Neuronal stem cell (in vitro differentiated cells): ENCODE data around the gene GRAMD2A.

Source experiments
- DNase-seq: peaks from one replicate; pipeline ENCODE4 v3.0.0-alpha.2; 2013; ENCODE audit warnings: low spot score
- H2AFZ ChIP-seq: one replicate; pipeline ENCODE4 v1.6.1; 2013; ENCODE audit warnings: mild to moderate bottlenecking, low read length, inconsistent platforms
- H2AK5ac ChIP-seq: 2 replicates; pipeline ENCODE4 v1.6.1; 2013; ENCODE audit warnings: low read depth, mild to moderate bottlenecking, inconsistent platforms, low read length, moderate library complexity, mixed read lengths
- H2BK120ac ChIP-seq: 2 replicates; pipeline ENCODE4 v1.6.1; 2013; ENCODE audit warnings: low read depth, mild to moderate bottlenecking, inconsistent platforms, low read length, moderate library complexity, mixed read lengths
- H2BK12ac ChIP-seq: one replicate; pipeline ENCODE4 v1.6.1; 2013; ENCODE audit warnings: low read length, inconsistent platforms
- H2BK15ac ChIP-seq: 2 replicates; pipeline ENCODE4 v1.6.1; 2013; ENCODE audit warnings: mild to moderate bottlenecking, low read length, inconsistent platforms, mixed read lengths
- H2BK5ac ChIP-seq: one replicate; pipeline ENCODE4 v1.6.1; 2013; ENCODE audit warnings: inconsistent platforms, mild to moderate bottlenecking, low read length, moderate library complexity
- H3K14ac ChIP-seq: one replicate; pipeline ENCODE4 v1.6.1; 2013; ENCODE audit warnings: low read length, inconsistent platforms
- H3K18ac ChIP-seq: 2 replicates; pipeline ENCODE4 v1.6.1; 2013; ENCODE audit warnings: low read length, inconsistent platforms
- H3K23ac ChIP-seq: 2 replicates; pipeline ENCODE4 v1.6.1; 2013; ENCODE audit warnings: low read depth, mild to moderate bottlenecking, mixed read lengths, low read length, inconsistent platforms; ENCODE audit not compliant: poor library complexity
- H3K27ac ChIP-seq: replicated peaks from 3 replicates; pipeline ENCODE4 v1.5.1; 2013; ENCODE audit warnings: low read length, inconsistent platforms
- H3K27me3 ChIP-seq, 3 experiments: 2 replicates each; pipeline ENCODE4 v1.6.1; 2013; ENCODE audit warnings: low read length in 3 of 3, mild to moderate bottlenecking in 2 of 3, inconsistent platforms in 1 of 3, low read depth in 1 of 3, mixed read lengths in 1 of 3, moderate library complexity in 1 of 3; ENCODE audit not compliant: control insufficient read depth in 3 of 3, insufficient read depth in 3 of 3
- H3K36me3 ChIP-seq, 2 donors: replicated peaks in 1 of 2; 2 replicates each; pipeline ENCODE4 v1.6.1; 2013; ENCODE audit warnings: low read length in 2 of 2; ENCODE audit not compliant: control insufficient read depth in 2 of 2, insufficient read depth in 2 of 2
- H3K4ac ChIP-seq: 2 replicates; pipeline ENCODE4 v1.6.1; 2013; ENCODE audit warnings: inconsistent platforms, mild to moderate bottlenecking, low read length, moderate library complexity
- H3K4me1 ChIP-seq, 2 donors: 1 replicate in 1 of 2; 2 replicates in 1 of 2; pipeline ENCODE4 v1.6.1; 2013; ENCODE audit warnings: low read length in 2 of 2, low read depth in 1 of 2; ENCODE audit not compliant: control insufficient read depth in 2 of 2, insufficient read depth in 1 of 2
- H3K4me2 ChIP-seq: one replicate; pipeline ENCODE4 v1.6.1; 2013; ENCODE audit warnings: mild to moderate bottlenecking, low read length, inconsistent platforms; ENCODE audit not compliant: insufficient read depth, poor library complexity, severe bottlenecking
- H3K4me3 ChIP-seq, 2 donors: 2 replicates each; pipeline ENCODE4 v1.5.1; 2013; ENCODE audit warnings: low read length in 2 of 2, mild to moderate bottlenecking in 2 of 2, inconsistent platforms in 1 of 2, moderate library complexity in 1 of 2
- H3K79me1 ChIP-seq: one replicate; pipeline ENCODE4 v1.6.1; 2013; ENCODE audit warnings: low read depth, mild to moderate bottlenecking, inconsistent platforms, low read length, moderate library complexity
- H3K9ac ChIP-seq: one replicate; pipeline ENCODE4 v1.6.1; 2013; ENCODE audit warnings: mild to moderate bottlenecking, low read depth, low read length, inconsistent platforms; ENCODE audit not compliant: poor library complexity
- H3K9me3 ChIP-seq, 2 donors: replicated peaks in 1 of 2; 2 replicates each; pipeline versions ENCODE3 to v1.6.1; 2013; ENCODE audit warnings: low read length in 2 of 2, mild to moderate bottlenecking in 2 of 2, inconsistent platforms in 1 of 2, low read depth in 1 of 2, mixed read lengths in 1 of 2, moderate library complexity in 1 of 2; ENCODE audit not compliant: control insufficient read depth in 2 of 2, insufficient read depth in 1 of 2
- H4K8ac ChIP-seq: one replicate; pipeline ENCODE4 v1.6.1; 2013; ENCODE audit warnings: low read depth, mild to moderate bottlenecking, inconsistent platforms, low read length, moderate library complexity
- H4K91ac ChIP-seq: one replicate; pipeline ENCODE4 v1.6.1; 2013; ENCODE audit warnings: low read length, low read depth, mild to moderate bottlenecking, inconsistent platforms; ENCODE audit not compliant: poor library complexity
- WGBS, 2 donors: extraction: QIAGEN DNeasy Blood & Tissue Kit; methylation state at CpG; one replicate each; pipeline ENCODE4 v1.1.7; 2013; ENCODE audit warnings: missing lambda C conversion rate in 2 of 2, mixed read lengths in 1 of 2; ENCODE audit not compliant: insufficient read length in 2 of 2, insufficient replicate concordance in 1 of 2; ENCODE audit errors: extremely low coverage in 2 of 2; 5-methylcytosine and 5-hydroxymethylcytosine counted together

The GRAMD2A gene

DNA sequence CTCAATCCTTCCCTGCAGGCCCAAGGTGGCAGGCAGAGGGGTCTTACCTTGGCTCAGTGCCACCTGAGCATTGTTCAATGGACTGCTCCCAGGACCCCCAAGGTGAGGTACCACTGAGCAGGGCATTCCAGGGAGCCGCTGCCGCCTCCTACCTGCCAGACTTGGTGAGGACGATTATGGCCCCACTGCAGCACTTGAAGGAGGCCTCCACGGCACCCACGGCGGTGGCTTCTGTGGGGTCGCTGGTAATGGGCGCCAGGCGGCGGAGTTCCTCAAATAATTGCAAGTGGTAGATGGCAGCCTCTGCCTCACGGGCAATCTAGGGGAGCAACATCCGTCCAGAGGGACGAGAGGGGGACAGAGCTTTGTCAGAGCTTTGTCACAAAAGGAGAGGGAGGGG is 4.7 kb upstream of the GRAMD2A start:
- H3K4me1 ChIP-seq: no peaks in the 10 kb centered on the region
- H3K27me3 ChIP-seq: peaks cover 0 to 5% (median 0%) of the 10 kb centered on the region in 3 experiments
- H3K9ac ChIP-seq: no peak overlapping the region
- H3K23ac ChIP-seq: no peak overlapping the region
- H3K14ac ChIP-seq: no peak overlapping the region
- H3K18ac ChIP-seq: no peak overlapping the region
- no CpG with 5 or more reads among the region's 13 CpGs for WGBS, 2 donors
- peaks cover 79 to 94% of the 10 kb centered on the region in 2 donors for H3K36me3 ChIP-seq
- H2BK120ac ChIP-seq: no peak overlapping the region
- H4K91ac ChIP-seq: no peak overlapping the region
- H3K4ac ChIP-seq: no peak overlapping the region
- H3K27ac ChIP-seq: no peak overlapping the region
- H2BK5ac ChIP-seq: no peak overlapping the region
- no peak overlapping the region for H2AFZ ChIP-seq
- no peak overlapping the region for H2BK15ac ChIP-seq
- no peak overlapping the region for H3K4me3 ChIP-seq
- peaks cover 0 to 2% of the 10 kb centered on the region in 2 donors for H3K9me3 ChIP-seq
- H3K79me1 ChIP-seq: peaks cover 7% of the 10 kb centered on the region
- DNase-seq: no peak
- no peak overlapping the region for H4K8ac ChIP-seq
- no peak overlapping the region for H2BK12ac ChIP-seq
- no peak overlapping the region for H2AK5ac ChIP-seq
- no peak overlapping the region for H3K4me2 ChIP-seq

DNA sequence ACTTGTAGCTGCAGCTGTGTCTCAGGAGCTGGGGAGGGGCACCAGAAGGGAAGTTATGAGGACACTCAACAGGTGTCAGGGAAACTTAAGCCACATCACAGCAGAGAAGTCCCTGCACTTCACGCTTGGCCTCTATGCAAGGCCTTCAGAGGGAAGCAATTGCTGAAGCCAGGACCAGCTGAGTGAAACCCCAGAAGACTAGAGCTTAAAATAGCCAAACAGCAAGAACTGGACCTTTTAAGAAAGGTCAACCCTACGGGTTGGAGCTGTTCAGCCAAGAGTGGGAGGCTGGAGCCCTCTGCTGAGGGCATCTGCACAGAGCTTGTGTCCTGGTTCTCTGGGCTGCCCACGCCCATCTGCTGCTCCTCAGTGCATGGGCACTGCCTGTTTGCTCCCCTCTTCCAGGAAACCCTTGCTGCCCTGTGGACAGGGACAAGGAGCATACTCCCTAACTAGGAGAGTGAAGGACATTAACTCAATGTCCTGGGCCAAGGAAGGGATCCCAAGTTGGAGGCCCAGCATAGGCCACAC is 3.9 kb upstream of the GRAMD2A start:
- no CpG with 5 or more reads among the region's 3 CpGs for WGBS, 2 donors
- Histone ChIP-seq H3K4me1 (peaks cover 0 to 2% of the 10 kb centered on the region in 2 donors), H2BK120ac (no peak overlapping the region), H3K9ac (peak overlapping the region; percentile 47), H3K9me3 (peaks cover 0 to 4% of the 10 kb centered on the region in 2 donors), H4K8ac (no peak overlapping the region), H3K4ac (no peak overlapping the region), H4K91ac (no peak overlapping the region), H3K18ac (no peak overlapping the region), H2BK5ac (no peak overlapping the region), H3K27me3 (peaks cover 0 to 14% (median 4%) of the 10 kb centered on the region in 3 experiments), H3K36me3 (peaks cover 71 to 85% of the 10 kb centered on the region in 2 donors), H3K27ac (no peak overlapping the region), H3K79me1 (peaks cover 4% of the 10 kb centered on the region), H3K23ac (no peak overlapping the region), H2BK15ac (no peak overlapping the region), H3K4me3 (no peak overlapping the region), H2AFZ (no peak overlapping the region), H2BK12ac (no peak overlapping the region), H2AK5ac (no peak overlapping the region), H3K14ac (no peak overlapping the region), H3K4me2 (no peak overlapping the region)
- no peak for DNase-seq

DNA sequence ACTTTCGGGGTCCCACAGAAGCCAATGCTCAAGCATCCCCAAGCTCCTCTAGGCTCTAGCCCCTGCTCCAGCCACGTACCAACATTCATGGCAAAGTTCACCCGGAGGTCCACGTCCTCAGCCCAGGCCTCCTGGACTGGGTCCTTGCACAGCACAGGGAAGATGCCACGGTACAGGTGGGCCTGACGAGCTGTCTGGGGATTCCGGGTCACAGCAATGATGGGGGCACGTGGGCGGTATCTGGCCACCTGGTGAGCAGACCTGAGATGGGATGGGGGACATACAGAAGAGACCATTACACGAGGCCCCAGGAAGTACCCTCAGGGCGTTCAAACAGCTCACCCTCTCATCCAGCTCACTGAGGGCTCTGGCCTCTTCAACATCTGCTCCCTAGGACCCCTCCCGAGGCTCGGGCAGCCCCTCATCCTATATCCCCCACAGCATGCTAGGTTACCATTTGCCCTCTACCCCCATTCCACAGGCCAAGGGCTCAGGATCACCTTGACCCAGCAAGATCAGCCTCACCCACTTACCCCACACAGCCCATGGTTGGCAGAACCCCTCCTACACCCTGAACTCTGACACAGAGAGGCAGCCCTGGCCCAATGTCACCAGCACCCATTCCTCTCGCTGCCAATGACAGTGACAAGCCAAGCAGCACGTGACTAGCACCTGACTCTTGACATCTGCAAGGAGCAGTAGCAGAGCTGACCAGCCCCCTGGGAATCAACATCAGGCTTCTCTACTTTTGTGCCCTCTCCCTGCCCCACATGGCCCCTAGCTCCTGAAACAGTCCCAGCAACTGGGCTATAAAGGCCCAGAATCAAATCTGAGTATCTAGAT is 3.0 kb upstream of the GRAMD2A start:
- Histone ChIP-seq H3K27ac (no peak overlapping the region), H3K4ac (no peak overlapping the region), H3K9me3 (peaks cover 0 to 4% of the 10 kb centered on the region in 2 donors), H2AK5ac (no peak overlapping the region), H4K8ac (no peak overlapping the region), H2BK5ac (no peak overlapping the region), H3K14ac (no peak overlapping the region), H3K4me1 (peaks cover 0 to 2% of the 10 kb centered on the region in 2 donors), H4K91ac (no peak overlapping the region), H3K27me3 (peaks cover 0 to 19% (median 4%) of the 10 kb centered on the region in 3 experiments), H3K79me1 (peaks cover 4% of the 10 kb centered on the region), H3K4me2 (no peak overlapping the region), H2BK15ac (no peak overlapping the region), H2BK12ac (no peak overlapping the region), H3K36me3 (peaks cover 62 to 77% of the 10 kb centered on the region in 2 donors), H2AFZ (no peak overlapping the region), H3K9ac (no peak overlapping the region), H3K18ac (no peak overlapping the region), H3K4me3 (no peak overlapping the region), H2BK120ac (no peak overlapping the region), H3K23ac (peak overlapping the region; percentile 22)
- no CpG with 5 or more reads among the region's 15 CpGs for WGBS, 2 donors
- DNase-seq: no peak

DNA sequence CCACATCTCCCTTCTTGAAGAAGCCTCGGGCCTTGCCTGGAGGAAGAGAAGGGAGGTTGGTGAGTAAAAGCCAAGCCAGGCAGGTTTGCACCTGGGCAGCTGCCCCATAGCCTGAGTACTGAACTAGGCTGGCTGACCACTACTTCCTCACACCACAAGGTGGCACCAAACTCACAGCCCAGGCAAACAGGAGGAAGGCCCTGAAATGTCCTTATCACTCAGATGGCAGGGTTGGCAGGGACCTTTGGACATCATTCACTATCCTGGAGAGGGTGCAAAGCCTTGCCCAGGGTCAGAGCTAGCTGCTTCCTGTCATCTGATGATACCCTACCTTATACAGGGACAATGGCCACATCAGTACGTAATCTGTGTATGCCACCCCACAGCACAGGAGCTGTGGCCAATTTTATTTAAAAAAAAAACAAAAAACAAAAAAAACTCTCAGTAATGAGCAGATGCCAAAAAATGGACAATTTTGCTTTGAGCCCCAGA is 2.2 kb upstream of the GRAMD2A start:
- H3K36me3 ChIP-seq: peaks cover 56 to 68% of the 10 kb centered on the region in 2 donors

More for the DNA sequence above, 2.2 kb upstream of the GRAMD2A start:
- H3K27me3 ChIP-seq: peaks cover 4 to 24% (median 5%) of the 10 kb centered on the region in 3 experiments
- H4K91ac ChIP-seq: no peak overlapping the region
- H3K4me3 ChIP-seq: no peak overlapping the region
- H3K79me1 ChIP-seq: peaks cover 4% of the 10 kb centered on the region
- H3K14ac ChIP-seq: no peak overlapping the region
- no peak overlapping the region for H3K27ac ChIP-seq
- no peak overlapping the region for H2BK12ac ChIP-seq
- no peak overlapping the region for H3K18ac ChIP-seq
- H3K9ac ChIP-seq: no peak overlapping the region
- H2AK5ac ChIP-seq: no peak overlapping the region
- DNase-seq: peak; percentile 59
- H3K23ac ChIP-seq: no peak overlapping the region
- H3K4me1 ChIP-seq: peaks cover 0 to 2% of the 10 kb centered on the region in 2 donors
- H2BK120ac ChIP-seq: no peak overlapping the region
- H2AFZ ChIP-seq: no peak overlapping the region
- no peak overlapping the region for H3K4ac ChIP-seq
- H4K8ac ChIP-seq: no peak overlapping the region
- H2BK5ac ChIP-seq: no peak overlapping the region
- no CpG with 5 or more reads among the region's 2 CpGs for WGBS, 2 donors
- H2BK15ac ChIP-seq: no peak overlapping the region
- no peak overlapping the region for H3K4me2 ChIP-seq
- H3K9me3 ChIP-seq: peaks cover 0 to 4% of the 10 kb centered on the region in 2 donors
